ENCODE results near the gene LPP. TPM values are rescaled to one million over a fixed set of nuclear protein-coding genes. Genes with fewer than 3 reads are reported as not detected.
A peak's percentile ranks its signal among the peaks of the same experiment; 100 is the strongest.

The LPP gene
- total RNA-seq, 6 donors from 2014 or later, result 86.0 to 196 (median 160) TPM

DNA sequence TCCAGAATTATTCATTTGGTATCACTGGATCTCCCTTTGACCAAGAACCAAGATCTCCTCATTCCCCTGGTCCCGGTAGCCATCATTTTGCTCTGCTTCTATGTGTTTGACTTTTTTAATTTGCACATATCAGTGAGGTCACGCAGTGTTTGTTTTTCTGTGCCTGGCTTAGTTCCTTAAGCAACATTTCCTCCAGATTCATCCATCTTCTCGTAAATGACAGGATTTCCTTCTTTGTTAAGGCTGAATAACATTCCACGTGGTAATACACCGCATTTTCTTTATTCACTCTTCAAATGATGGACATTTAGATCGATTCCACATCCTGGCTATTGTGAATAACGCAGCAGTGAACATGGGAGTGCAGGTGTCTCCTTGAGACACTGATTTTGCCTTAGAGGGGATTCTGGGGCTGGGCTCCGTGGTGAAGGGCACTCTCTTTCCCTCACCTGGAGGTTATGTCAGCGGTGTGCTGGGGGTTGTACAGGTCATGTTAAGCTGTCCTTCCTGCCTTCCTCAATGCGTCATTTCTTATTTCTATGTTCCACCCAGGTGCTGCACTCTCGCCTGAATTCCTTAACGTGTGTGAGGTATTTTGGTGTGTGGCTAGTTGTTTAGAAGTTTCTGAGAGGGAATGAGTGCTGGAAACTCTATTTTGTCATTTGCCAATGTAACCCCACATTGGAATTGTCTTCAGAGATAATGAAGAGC is 212.2 kb downstream of the LPP start:
- Histone ChIP-seq H3K27ac (no peak overlapping the region), H3K9me3 (no peaks in the 10 kb centered on the region), H3K27me3 (no peaks in the 10 kb centered on the region), H3K36me3 (no peaks in the 10 kb centered on the region), H3K4me1 (peaks cover 7 to 16% (median 8%) of the 10 kb centered on the region in 4 donors), H3K4me3 (no peak overlapping the region)
- WGBS, 2 donors, result 56 to 60% methylated on average over 12 of the region's 12 CpGs
- DNase-seq, result no peak
- ATAC-seq (ENCODE audit: low FRiP score in 2 of 2), result no peak
- TF ChIP-seq EP300 (IDR thresholded peaks at IDR 0.05), result peak in 2 of 4 donors; percentile 33 to 39
- TF ChIP-seq, protein P1, sequence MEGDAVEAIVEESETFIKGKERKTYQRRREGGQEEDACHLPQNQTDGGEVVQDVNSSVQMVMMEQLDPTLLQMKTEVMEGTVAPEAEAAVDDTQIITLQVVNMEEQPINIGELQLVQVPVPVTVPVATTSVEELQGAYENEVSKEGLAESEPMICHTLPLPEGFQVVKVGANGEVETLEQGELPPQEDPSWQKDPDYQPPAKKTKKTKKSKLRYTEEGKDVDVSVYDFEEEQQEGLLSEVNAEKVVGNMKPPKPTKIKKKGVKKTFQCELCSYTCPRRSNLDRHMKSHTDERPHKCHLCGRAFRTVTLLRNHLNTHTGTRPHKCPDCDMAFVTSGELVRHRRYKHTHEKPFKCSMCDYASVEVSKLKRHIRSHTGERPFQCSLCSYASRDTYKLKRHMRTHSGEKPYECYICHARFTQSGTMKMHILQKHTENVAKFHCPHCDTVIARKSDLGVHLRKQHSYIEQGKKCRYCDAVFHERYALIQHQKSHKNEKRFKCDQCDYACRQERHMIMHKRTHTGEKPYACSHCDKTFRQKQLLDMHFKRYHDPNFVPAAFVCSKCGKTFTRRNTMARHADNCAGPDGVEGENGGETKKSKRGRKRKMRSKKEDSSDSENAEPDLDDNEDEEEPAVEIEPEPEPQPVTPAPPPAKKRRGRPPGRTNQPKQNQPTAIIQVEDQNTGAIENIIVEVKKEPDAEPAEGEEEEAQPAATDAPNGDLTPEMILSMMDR (IDR thresholded peaks at IDR 0.05), result no peak
- TF ChIP-seq POLR2AphosphoS5 (IDR thresholded peaks at IDR 0.05), result peak in 1 of 2 donors; percentile 51
- no peak for TF ChIP-seq POLR2A (IDR thresholded peaks at IDR 0.05)

DNA sequence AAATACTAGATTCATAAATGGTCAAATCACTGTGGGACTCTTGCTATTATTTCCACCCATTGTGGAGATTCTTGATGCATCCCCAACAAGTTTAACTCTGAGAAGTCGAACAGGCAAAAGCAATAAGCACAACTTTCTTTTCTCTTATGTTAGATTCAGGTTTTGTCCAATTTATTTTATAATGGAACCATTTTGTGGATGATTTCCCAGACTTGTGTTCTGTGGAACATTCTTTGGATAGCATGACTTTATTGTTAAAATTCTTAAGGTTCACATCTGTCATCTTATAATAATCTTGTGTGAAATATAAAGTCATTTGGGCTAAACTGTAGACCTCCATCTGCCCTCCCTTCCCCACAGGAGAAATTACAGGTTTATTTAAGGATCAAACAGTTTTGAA is 213.7 kb downstream of the LPP start:
- TF ChIP-seq, protein P1 (IDR thresholded peaks at IDR 0.05), result no peak
- TF ChIP-seq POLR2A (IDR thresholded peaks at IDR 0.05) (no peak), EP300 (IDR thresholded peaks at IDR 0.05) (no peak), POLR2AphosphoS5 (IDR thresholded peaks at IDR 0.05) (no peak)
- DNase-seq (no peak), ATAC-seq (ENCODE audit: low FRiP score in 2 of 2) (no peak)
- Histone ChIP-seq H3K27ac (no peak overlapping the region), H3K27me3 (no peaks in the 10 kb centered on the region), H3K4me3 (no peak overlapping the region), H3K4me1 (peaks cover 7 to 13% (median 8%) of the 10 kb centered on the region in 4 donors), H3K9me3 (no peaks in the 10 kb centered on the region), H3K36me3 (no peaks in the 10 kb centered on the region)
- WGBS, 2 donors, result 95 to 97% methylated on average over 1 of the region's 1 CpG

DNA sequence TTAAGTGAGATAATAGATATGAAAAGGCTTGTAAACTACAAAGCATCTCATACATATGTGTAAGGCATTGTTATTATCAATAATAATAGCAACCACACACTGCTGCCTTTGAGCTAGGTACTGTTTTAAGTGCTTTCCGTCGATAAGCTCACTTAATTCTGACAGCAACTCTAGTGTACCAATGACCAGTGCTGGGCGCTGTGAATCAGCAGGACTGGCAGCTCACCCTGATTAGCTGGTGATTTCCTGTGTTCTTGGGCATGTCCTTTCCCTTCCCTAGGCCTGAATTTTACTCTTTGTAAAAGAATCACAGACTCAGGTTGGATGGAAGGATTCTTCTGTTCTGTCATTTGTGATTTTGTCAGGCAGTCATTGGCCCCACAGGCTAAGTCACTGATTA is 215.6 kb downstream of the LPP start:
- H3K27me3 ChIP-seq, result no peaks in the 10 kb centered on the region
- DNase-seq (no peak), ATAC-seq (ENCODE audit: low FRiP score in 2 of 2) (no peak)
- WGBS, 2 donors, result 95 to 96% methylated on average over 3 of the region's 3 CpGs
- no peak overlapping the region for H3K27ac ChIP-seq
- peaks cover 7 to 9% (median 8%) of the 10 kb centered on the region in 4 donors for H3K4me1 ChIP-seq
- H3K9me3 ChIP-seq, result no peaks in the 10 kb centered on the region
- no peak overlapping the region for H3K4me3 ChIP-seq
- H3K36me3 ChIP-seq, result no peaks in the 10 kb centered on the region
- TF ChIP-seq POLR2AphosphoS5 (IDR thresholded peaks at IDR 0.05) (no peak), EP300 (IDR thresholded peaks at IDR 0.05) (no peak), POLR2A (IDR thresholded peaks at IDR 0.05) (no peak)
- TF ChIP-seq, protein P1 (IDR thresholded peaks at IDR 0.05), result no peak

DNA sequence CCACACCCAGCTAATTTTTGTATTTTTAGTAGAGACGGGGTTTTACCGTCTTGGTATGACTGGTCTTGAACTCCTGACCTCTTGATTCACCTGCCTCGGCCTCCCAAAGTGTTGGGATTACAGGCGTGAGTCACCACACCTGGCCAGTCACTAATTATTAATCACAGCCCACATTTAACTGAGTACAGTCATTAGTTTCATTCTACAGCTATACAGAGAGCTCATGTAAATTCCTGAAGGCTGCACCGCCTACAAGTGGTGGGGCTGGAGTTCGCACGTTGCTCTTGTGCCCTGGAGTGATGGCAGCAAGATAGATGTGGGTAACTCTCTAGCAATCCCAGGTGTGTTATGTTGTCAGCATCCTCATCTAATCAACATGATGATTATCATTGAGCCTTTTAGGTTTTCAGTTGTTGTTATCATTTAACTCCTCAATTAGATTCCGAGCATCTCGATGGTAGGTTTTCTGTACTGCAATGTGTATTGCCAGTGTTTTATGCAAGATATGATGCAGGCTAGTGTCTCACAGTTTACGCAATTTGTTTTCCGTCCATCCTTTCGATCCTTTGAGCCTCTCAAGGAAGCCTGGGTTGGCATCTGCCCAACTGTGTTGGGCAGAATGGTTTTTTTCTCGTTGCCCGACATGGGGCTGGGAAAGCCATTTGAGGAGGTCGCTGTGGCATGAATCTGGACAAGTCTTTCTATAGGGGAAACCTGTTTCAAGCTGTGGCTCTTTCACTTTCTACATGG is 216.3 kb downstream of the LPP start:
- TF ChIP-seq EP300 (IDR thresholded peaks at IDR 0.05) (no peak), POLR2A (IDR thresholded peaks at IDR 0.05) (no peak), POLR2AphosphoS5 (IDR thresholded peaks at IDR 0.05) (no peak)
- TF ChIP-seq, protein P1 (IDR thresholded peaks at IDR 0.05), result no peak
- Histone ChIP-seq H3K4me3 (no peak overlapping the region), H3K36me3 (no peaks in the 10 kb centered on the region), H3K27me3 (no peaks in the 10 kb centered on the region), H3K27ac (no peak overlapping the region), H3K9me3 (no peaks in the 10 kb centered on the region), H3K4me1 (peaks cover 1 to 9% (median 7%) of the 10 kb centered on the region in 4 donors)
- 87 to 92% methylated on average over 15 of the region's 15 CpGs for WGBS, 2 donors
- DNase-seq (no peak), ATAC-seq (ENCODE audit: low FRiP score in 2 of 2) (no peak)
